Measurements from ENCODE around the gene ZRANB3.

DNA sequence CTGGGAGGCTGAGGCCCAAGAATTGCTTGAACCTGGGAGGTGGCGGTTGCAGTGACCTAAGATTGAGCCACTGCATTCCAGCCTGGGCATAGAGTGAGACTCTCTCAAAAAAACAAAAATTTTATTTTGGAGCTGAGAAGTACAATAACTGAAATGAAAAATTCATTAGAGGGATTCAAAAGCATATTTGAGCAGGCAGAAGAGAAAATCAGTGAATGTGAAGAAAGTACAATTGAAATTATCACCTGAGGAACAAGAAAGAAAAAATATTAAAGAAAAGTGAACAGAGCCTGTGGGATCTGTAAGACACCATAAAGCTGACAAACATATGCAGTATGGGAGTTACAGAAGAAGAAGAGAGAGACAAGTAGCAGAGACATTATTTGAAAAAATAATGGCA is 341.9 kb downstream of the ZRANB3 start:
- TF ChIP-seq, protein P1, sequence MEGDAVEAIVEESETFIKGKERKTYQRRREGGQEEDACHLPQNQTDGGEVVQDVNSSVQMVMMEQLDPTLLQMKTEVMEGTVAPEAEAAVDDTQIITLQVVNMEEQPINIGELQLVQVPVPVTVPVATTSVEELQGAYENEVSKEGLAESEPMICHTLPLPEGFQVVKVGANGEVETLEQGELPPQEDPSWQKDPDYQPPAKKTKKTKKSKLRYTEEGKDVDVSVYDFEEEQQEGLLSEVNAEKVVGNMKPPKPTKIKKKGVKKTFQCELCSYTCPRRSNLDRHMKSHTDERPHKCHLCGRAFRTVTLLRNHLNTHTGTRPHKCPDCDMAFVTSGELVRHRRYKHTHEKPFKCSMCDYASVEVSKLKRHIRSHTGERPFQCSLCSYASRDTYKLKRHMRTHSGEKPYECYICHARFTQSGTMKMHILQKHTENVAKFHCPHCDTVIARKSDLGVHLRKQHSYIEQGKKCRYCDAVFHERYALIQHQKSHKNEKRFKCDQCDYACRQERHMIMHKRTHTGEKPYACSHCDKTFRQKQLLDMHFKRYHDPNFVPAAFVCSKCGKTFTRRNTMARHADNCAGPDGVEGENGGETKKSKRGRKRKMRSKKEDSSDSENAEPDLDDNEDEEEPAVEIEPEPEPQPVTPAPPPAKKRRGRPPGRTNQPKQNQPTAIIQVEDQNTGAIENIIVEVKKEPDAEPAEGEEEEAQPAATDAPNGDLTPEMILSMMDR (IDR thresholded peaks at IDR 0.05; ENCODE audit: extremely low read depth in 1 of 2, insufficient read depth in 1 of 2, low read depth in 1 of 2, low read length in 2 of 2), result no peak
- TF ChIP-seq FOS (IDR thresholded peaks at IDR 0.05; ENCODE audit: borderline replicate concordance, insufficient read depth, low read length), result no peak

Measured in endothelial cell of umbilical vein (primary cell).